Neural progenitor cell (in vitro differentiated cells): Measurements from ENCODE around the gene SPTBN4. TPM values are rescaled to one million over a fixed set of nuclear protein-coding genes. Genes with fewer than 3 reads are reported as not detected.

Experiments
- DNase-seq: peaks from one replicate; pipeline ENCODE4 v3.0.0-alpha.2; 2016; ENCODE audit warnings: low spot score
- H2AFZ ChIP-seq: fragments of 200-600 bp; sonication (generic); replicated peaks from 2 replicates; pipeline ENCODE4 v1.6.1; 2016; ENCODE audit warnings: antibody characterized with exemption
- H3F3A ChIP-seq: fragments of 200-600 bp; sonication (generic); 2 replicates; pipeline ENCODE4 v1.6.1; 2016; ENCODE audit warnings: antibody characterized with exemption, low read depth
- H3K27ac ChIP-seq: fragments of 200-600 bp; sonication (generic); 2 replicates; pipeline ENCODE4 v1.5.1; 2016; ENCODE audit warnings: mild to moderate bottlenecking
- H3K27me3 ChIP-seq: fragments of 200-600 bp; sonication (generic); 2 replicates; pipeline ENCODE4 v1.6.1; 2016; ENCODE audit warnings: mild to moderate bottlenecking, moderate library complexity
- H3K36me3 ChIP-seq: fragments of 200-600 bp; sonication (generic); 2 replicates; pipeline ENCODE4 v1.5.1; 2016
- H3K4me1 ChIP-seq: fragments of 200-600 bp; sonication (generic); 2 replicates; pipeline ENCODE4 v1.6.1; 2016; ENCODE audit warnings: mixed run types
- H3K4me2 ChIP-seq: fragments of 200-600 bp; sonication (generic); 2 replicates; pipeline ENCODE4 v1.6.1; 2016
- H3K4me3 ChIP-seq: fragments of 200-600 bp; sonication (generic); 2 replicates; pipeline ENCODE4 v1.5.1; 2016
- H3K79me2 ChIP-seq: fragments of 200-600 bp; sonication (generic); 2 replicates; pipeline ENCODE4 v1.6.1; 2016; ENCODE audit warnings: low read depth
- H3K9ac ChIP-seq: fragments of 200-600 bp; sonication (generic); 2 replicates; pipeline ENCODE4 v1.6.1; 2016
- H3K9me3 ChIP-seq: fragments of 200-600 bp; sonication (generic); 2 replicates; pipeline ENCODE4 v1.5.1; 2016; ENCODE audit warnings: low read depth
- H4K20me1 ChIP-seq: fragments of 200-600 bp; sonication (generic); 2 replicates; pipeline ENCODE4 v1.6.1; 2016; ENCODE audit warnings: low read depth
- H3K27ac Mint-ChIP-seq: 3 replicates; pipeline ENCODE4 v1.8.0; 2021; ENCODE audit warnings: mixed read lengths
- H3K27me3 Mint-ChIP-seq: 2 replicates; pipeline ENCODE4 v1.8.0; 2022; ENCODE audit warnings: low read depth, mild to moderate bottlenecking, inconsistent platforms, moderate library complexity, mixed read lengths; ENCODE audit not compliant: insufficient read depth
- H3K36me3 Mint-ChIP-seq: 3 replicates; pipeline ENCODE4 v1.8.0; 2021; ENCODE audit warnings: mixed read lengths
- H3K4me1 Mint-ChIP-seq: 3 replicates; pipeline ENCODE4 v1.8.0; 2021; ENCODE audit warnings: mixed read lengths
- H3K4me3 Mint-ChIP-seq: 3 replicates; pipeline ENCODE4 v1.8.0; 2021; ENCODE audit warnings: mild to moderate bottlenecking, moderate library complexity, mixed read lengths
- H3K9me3 Mint-ChIP-seq: 3 replicates; pipeline ENCODE4 v1.8.0; 2020; ENCODE audit warnings: mixed read lengths
- CTCF ChIP-seq: fragments of 200-600 bp; sonication (generic); IDR thresholded peaks from 2 replicates; pipeline ENCODE4 v1.5.1; 2017; ENCODE audit warnings: antibody characterized with exemption, mild to moderate bottlenecking
- EZH2 ChIP-seq: fragments of 200-600 bp; sonication (generic); IDR thresholded peaks from 2 replicates; pipeline ENCODE4 v1.6.1; 2017; ENCODE audit warnings: antibody characterized with exemption, mild to moderate bottlenecking, moderate library complexity
- EZH2phosphoT487 ChIP-seq: fragments of 200-600 bp; sonication (generic); IDR thresholded peaks from 2 replicates; pipeline ENCODE4 v1.6.1; 2017; ENCODE audit warnings: antibody characterized with exemption
- total RNA-seq: library from RNA; depleted of rRNA; stranded (reverse); fragments of >200 nt; gene quantifications from 2 replicates; pipeline ENCODE4 v1.2.3, GENCODE V29; 2015; ENCODE audit warnings: low replicate concordance

SPTBN4 gene
- total RNA-seq, 1 donor from 2014 or later = 2.5 TPM

- Histone ChIP-seq H3K4me1 (no peaks in the 10 kb centered on the region), H3K27ac (no peak overlapping the region), H3K27me3 (peaks cover 13% of the 10 kb centered on the region), H3K4me3 (peak overlapping the region; percentile 95), H4K20me1 (no peaks in the 10 kb centered on the region), H2AFZ (peak overlapping the region; percentile 94), H3K9ac (no peak overlapping the region), H3K79me2 (no peaks in the 10 kb centered on the region), H3K9me3 (no peaks in the 10 kb centered on the region), H3K36me3 (no peaks in the 10 kb centered on the region), H3K4me2 (peak overlapping the region; percentile 92), H3F3A (peaks cover 26% of the 10 kb centered on the region)
- Mint-ChIP-seq H3K9me3 (no peaks in the 10 kb centered on the region), H3K4me3 (peak overlapping the region; percentile 85), H3K36me3 (peaks cover 2% of the 10 kb centered on the region), H3K27ac (no peak overlapping the region), H3K4me1 (peaks cover 7% of the 10 kb centered on the region), H3K27me3 (peaks cover 10% of the 10 kb centered on the region)
- peak; percentile 29 for TF ChIP-seq EZH2
- no peak for TF ChIP-seq CTCF
- peak; percentile 36 for DNase-seq
Observed at GRCh38 chr19:40576151-40576584, 109.4 kb downstream of the SPTBN4 start.

GRCh38 chr19:40576585-40577451, 110.0 kb downstream of the SPTBN4 start, which contains the start of gene SHKBP1:
TSS of gene SHKBP1 (plus strand) at chr19:40576873. CDS start at chr19:40576900, 27 bp downstream.
- Histone ChIP-seq H3K9ac (peak within 1 kb of the TSS; percentile 39), H3K27ac (no peak within 1 kb of the TSS), H3K4me3 (peak within 1 kb of the TSS; percentile 95), H3K9me3 (no peaks in the 10 kb centered on the region), H3K27me3 (peaks cover 13% of the 10 kb centered on the region), H3F3A (peaks cover 26% of the 10 kb centered on the region), H3K79me2 (no peaks in the 10 kb centered on the region), H3K4me1 (no peaks in the 10 kb centered on the region), H3K36me3 (no peaks in the 10 kb centered on the region), H4K20me1 (no peaks in the 10 kb centered on the region), H3K4me2 (peak within 1 kb of the TSS; percentile 92), H2AFZ (peak within 1 kb of the TSS; percentile 94)
- Mint-ChIP-seq H3K27ac (no peak within 1 kb of the TSS), H3K36me3 (peaks cover 2% of the 10 kb centered on the region), H3K9me3 (no peaks in the 10 kb centered on the region), H3K4me1 (peaks cover 7% of the 10 kb centered on the region), H3K27me3 (peaks cover 8% of the 10 kb centered on the region), H3K4me3 (peak within 1 kb of the TSS; percentile 85)
- DNase-seq = peak; percentile 95
- TF ChIP-seq CTCF = no peak
- no peak for TF ChIP-seq EZH2phosphoT487
- TF ChIP-seq EZH2 = no peak

GRCh38 chr19:40578442-40578908, 111.7 kb downstream of the SPTBN4 start:
- peak; percentile 72 for DNase-seq
- no peaks in the 10 kb centered on the region for H3K79me2 ChIP-seq
- no peaks in the 10 kb centered on the region for H3K9me3 ChIP-seq
- Mint-ChIP-seq H3K9me3 (no peaks in the 10 kb centered on the region), H3K27ac (no peak overlapping the region), H3K36me3 (peaks cover 2% of the 10 kb centered on the region), H3K4me1 (peaks cover 7% of the 10 kb centered on the region), H3K4me3 (peak overlapping the region; percentile 85), H3K27me3 (peaks cover 10% of the 10 kb centered on the region)
- H3F3A ChIP-seq = peaks cover 26% of the 10 kb centered on the region
- H3K4me1 ChIP-seq = no peaks in the 10 kb centered on the region
- TF ChIP-seq EZH2phosphoT487 = no peak
- TF ChIP-seq CTCF = no peak
- TF ChIP-seq EZH2 = no peak
- H4K20me1 ChIP-seq = no peaks in the 10 kb centered on the region
- H3K36me3 ChIP-seq = no peaks in the 10 kb centered on the region
- no peak overlapping the region for H3K9ac ChIP-seq
- H2AFZ ChIP-seq = no peak overlapping the region
- H3K4me3 ChIP-seq = no peak overlapping the region
- H3K27me3 ChIP-seq = peaks cover 13% of the 10 kb centered on the region
- H3K4me2 ChIP-seq = no peak overlapping the region
- no peak overlapping the region for H3K27ac ChIP-seq
